Psoas muscle (tissue), 8 donors: Measurements from ENCODE around the gene MYEOV. TPM values are rescaled to one million over a fixed set of nuclear protein-coding genes. Genes with fewer than 3 reads are reported as not detected.

Experiments used
- ATAC-seq, 4 donors: fragments of 200-7000 bp; cut with Tn5 transposase; one replicate each; pipeline ENCODE4 v1.9.1; 2020; ENCODE audit warnings: moderate library complexity in 3 of 4, mild to moderate bottlenecking in 2 of 4
- DNase-seq, 2 donors: peaks; one replicate each; pipeline ENCODE4 v3.0.0-alpha.2; 2020
- H3K27ac ChIP-seq: fragments of 200-600 bp; one replicate; pipeline ENCODE4 v1.8.0; 2022
- H3K27me3 ChIP-seq, 3 donors: fragments of 200-600 bp in 1 of 3; one replicate each; pipeline versions ENCODE4 v1.6.1 to v1.8.0; 2013 to 2022; ENCODE audit warnings: low read length in 2 of 3, mild to moderate bottlenecking in 2 of 3, moderate library complexity in 1 of 3; ENCODE audit not compliant: insufficient read depth in 3 of 3
- H3K36me3 ChIP-seq, 2 donors: fragments of 200-600 bp in 1 of 2; one replicate each; pipeline versions ENCODE4 v1.6.1 to v1.8.0; 2013 to 2022; ENCODE audit warnings: low read depth in 1 of 2, mild to moderate bottlenecking in 1 of 2, moderate library complexity in 1 of 2; ENCODE audit not compliant: insufficient read depth in 1 of 2
- H3K4me1 ChIP-seq: fragments of 200-600 bp; one replicate; pipeline ENCODE4 v1.8.0; 2022
- H3K4me3 ChIP-seq: fragments of 200-600 bp; one replicate; pipeline ENCODE4 v1.8.0; 2022; ENCODE audit warnings: mild to moderate bottlenecking
- H3K9me3 ChIP-seq: fragments of 200-600 bp; one replicate; pipeline ENCODE4 v1.8.0; 2022
- WGBS, 3 donors: extraction: QIAGEN DNeasy Blood & Tissue Kit; methylation state at CpG; one replicate each; pipeline versions ENCODE4 v1.1.6 to v1.1.7; 2013; 5-methylcytosine and 5-hydroxymethylcytosine counted together
- intact Hi-C, 2 donors: fragments of 100-400 bp; cut with DNase I; formaldehyde crosslinking; loops; one replicate each; pipeline versions ENCODE4 v1.11.0 to v1.14.2; 2022
- polyA plus RNA-seq, 3 donors: library from polyadenylated mRNA; stranded (reverse); fragments of 200-250 nt; gene quantifications; one replicate each; pipeline ENCODE4 v1.2.3, GENCODE V29; 2013
- total RNA-seq, 4 donors: library from RNA; stranded (reverse); fragmentation: NEBNext Ultra II Directional in 2 of 4; extraction: Animal tissue kit (Norgen Biotek cat#: 25700) in 2 of 4; gene quantifications; one replicate each; pipeline versions ENCODE4 v1.2.1 to v1.2.4, GENCODE V29; 2021 to 2023
- TF ChIP-seq, protein P1 (sequence below): fragments of 200-600 bp; IDR thresholded peaks from one replicate; pipeline ENCODE4 v1.8.0; 2022; ENCODE audit warnings: antibody characterized with exemption
- donor health status: healthy with polysubstance abuse.
- donor health status: DM: no; HTN: no; CAD: no; lungs with moderate emphysema.
- donor health status: Bipolar disorder and iron deficiency.
- donor health status: healthy.
- donor health status: DM: yes; HTN: yes; CAD: no.
- donor health status: DM: no; HTN: no; CAD: no.
- donor health status: DM: no; HTN: no; CAD: no.
- donor health status: DM: yes; HTN: yes; CAD: no.

The MYEOV gene
- total and polyA plus RNA-seq, 7 donors, result 0.09 to 0.27 (median 0.14) TPM; not detected in 3

DNA sequence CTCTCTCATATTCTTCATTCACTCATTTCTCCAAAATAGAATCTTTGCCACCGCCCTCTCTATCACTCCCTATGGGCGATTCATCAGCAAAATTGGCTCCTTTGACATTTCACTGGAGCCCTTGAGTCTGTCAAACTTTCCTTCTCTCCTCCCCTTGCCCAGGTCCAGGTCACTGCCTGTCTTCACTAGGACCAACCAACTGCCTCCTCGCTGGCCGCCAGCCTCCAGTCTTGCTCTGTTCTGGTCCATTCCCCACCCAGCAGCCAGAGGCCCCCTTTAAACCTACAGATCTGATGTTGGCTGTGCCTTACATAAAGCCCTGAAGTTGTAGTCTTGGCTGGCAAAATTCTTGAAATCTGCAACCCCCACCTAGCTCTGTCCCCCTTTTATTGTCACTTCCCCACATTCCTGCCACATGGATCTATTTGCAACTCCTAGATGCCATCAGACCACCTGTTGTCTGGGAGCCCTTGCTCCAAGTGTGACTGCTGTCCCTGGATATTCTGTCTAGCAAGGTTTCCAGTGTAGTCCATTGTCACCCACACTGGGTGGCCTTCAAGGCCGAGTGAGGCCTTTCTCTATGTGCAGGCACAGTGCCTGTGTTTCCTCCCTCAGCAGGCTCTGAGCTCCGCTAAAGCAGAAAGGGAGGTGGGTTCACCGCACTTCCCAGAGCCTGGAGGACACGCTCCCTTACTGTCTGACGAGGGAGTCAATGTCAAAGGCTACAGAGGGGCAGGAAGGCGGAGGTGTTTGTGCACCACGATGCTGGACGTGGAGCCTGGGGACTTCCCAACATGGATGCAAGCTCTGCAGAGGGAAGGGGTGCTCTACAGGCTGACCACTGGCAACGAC lies 25.5 kb downstream of the MYEOV start:
- DNase-seq (no peak), ATAC-seq (no peak)
- intact Hi-C loops, result no loop called here
- Histone ChIP-seq H3K4me3 (no peak overlapping the region), H3K4me1 (no peaks in the 10 kb centered on the region), H3K27me3 (no peaks in the 10 kb centered on the region), H3K9me3 (peaks cover 4% of the 10 kb centered on the region), H3K36me3 (no peaks in the 10 kb centered on the region), H3K27ac (no peak overlapping the region)
- TF ChIP-seq, protein P1, sequence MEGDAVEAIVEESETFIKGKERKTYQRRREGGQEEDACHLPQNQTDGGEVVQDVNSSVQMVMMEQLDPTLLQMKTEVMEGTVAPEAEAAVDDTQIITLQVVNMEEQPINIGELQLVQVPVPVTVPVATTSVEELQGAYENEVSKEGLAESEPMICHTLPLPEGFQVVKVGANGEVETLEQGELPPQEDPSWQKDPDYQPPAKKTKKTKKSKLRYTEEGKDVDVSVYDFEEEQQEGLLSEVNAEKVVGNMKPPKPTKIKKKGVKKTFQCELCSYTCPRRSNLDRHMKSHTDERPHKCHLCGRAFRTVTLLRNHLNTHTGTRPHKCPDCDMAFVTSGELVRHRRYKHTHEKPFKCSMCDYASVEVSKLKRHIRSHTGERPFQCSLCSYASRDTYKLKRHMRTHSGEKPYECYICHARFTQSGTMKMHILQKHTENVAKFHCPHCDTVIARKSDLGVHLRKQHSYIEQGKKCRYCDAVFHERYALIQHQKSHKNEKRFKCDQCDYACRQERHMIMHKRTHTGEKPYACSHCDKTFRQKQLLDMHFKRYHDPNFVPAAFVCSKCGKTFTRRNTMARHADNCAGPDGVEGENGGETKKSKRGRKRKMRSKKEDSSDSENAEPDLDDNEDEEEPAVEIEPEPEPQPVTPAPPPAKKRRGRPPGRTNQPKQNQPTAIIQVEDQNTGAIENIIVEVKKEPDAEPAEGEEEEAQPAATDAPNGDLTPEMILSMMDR, result no peak
- WGBS, 3 donors, result 80 to 82% (median 82%) methylated on average over 13 of the region's 13 CpGs

DNA sequence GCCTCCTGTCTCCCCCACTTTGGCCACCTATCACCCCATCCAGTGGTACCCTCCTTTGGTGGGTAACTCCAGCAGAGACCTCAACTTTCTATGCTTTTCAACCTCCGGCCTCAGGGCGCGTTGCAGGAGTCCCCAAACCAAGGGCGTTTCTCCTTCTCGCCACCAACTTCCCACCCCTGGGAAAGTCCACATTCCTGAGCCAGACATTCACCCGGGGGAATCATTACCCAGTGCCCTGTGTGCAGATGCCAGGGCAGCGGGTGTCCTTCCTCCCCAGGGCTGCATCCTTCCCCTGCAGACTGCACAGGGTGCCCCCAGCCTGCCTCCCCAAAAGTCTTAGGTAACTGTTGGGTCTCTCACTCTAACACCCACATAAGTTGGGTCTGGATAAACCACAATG lies 26.4 kb downstream of the MYEOV start:
- TF ChIP-seq, protein P1, result no peak
- H3K27ac ChIP-seq, result no peak overlapping the region
- no peak for ATAC-seq
- no peaks in the 10 kb centered on the region for H3K4me1 ChIP-seq
- H3K9me3 ChIP-seq, result peaks cover 4% of the 10 kb centered on the region
- no peaks in the 10 kb centered on the region for H3K36me3 ChIP-seq
- intact Hi-C loops, result no loop called here
- no peak for DNase-seq
- H3K4me3 ChIP-seq, result no peak overlapping the region
- 85 to 87% (median 87%) methylated on average over 7 of the region's 7 CpGs for WGBS, 3 donors
- no peaks in the 10 kb centered on the region for H3K27me3 ChIP-seq

DNA sequence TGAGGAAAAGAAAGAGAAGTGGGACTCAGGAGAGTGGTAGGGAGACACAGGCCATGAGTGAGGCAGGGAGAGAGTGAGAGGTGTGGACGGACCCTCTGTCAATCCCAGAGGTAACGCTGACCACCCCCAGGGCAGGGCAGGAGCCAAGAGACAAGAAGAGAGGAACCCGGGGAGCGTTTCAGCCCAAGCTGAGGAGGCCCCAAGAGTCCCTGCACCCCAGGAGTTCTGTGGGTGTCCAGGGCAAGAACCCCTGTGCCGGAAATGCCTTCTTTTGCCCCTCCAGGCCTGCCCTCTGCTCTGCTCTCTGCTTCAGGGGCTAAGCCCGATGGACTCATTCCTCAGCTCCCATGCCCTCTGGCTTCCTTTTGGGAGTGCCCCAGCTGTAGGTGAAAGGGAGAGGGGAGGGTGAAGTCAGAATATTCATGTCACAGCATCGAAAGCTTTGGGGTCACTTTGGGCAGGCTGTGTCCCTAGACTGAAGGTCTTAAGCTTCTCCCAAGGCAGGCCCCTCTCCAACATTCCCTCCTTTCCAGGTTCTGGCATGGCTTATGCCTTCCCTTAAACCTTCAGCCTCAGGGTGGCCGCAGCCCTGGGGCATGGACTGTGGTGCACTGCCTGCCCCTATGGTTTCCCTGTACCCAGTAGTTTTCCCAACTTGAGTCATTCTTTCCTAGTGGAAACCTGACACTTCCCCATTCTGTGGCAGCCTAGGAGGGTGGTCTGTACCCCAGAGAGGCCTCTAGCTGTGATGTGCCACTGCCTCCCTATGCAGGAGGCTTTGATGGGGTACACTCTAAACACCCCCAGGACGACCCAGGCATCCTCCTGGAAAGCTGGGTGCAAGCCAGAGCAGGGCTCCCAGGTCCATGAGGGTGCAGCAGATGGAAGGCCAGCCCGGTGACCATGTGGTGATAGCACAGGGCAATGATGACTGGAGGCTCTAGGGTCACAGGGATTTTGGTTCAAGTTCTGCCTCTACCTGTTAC lies 27.1 kb downstream of the MYEOV start:
- intact Hi-C loops, result no loop called here
- WGBS, 3 donors, result 90 to 94% (median 90%) methylated on average over 9 to 10 of the region's 10 CpGs
- Histone ChIP-seq H3K9me3 (peaks cover 4% of the 10 kb centered on the region), H3K4me3 (no peak overlapping the region), H3K27me3 (peaks cover 0 to 4% (median 0%) of the 10 kb centered on the region in 3 donors), H3K36me3 (no peaks in the 10 kb centered on the region), H3K27ac (no peak overlapping the region), H3K4me1 (no peaks in the 10 kb centered on the region)
- TF ChIP-seq, protein P1, result no peak
- ATAC-seq (no peak), DNase-seq (no peak)

DNA sequence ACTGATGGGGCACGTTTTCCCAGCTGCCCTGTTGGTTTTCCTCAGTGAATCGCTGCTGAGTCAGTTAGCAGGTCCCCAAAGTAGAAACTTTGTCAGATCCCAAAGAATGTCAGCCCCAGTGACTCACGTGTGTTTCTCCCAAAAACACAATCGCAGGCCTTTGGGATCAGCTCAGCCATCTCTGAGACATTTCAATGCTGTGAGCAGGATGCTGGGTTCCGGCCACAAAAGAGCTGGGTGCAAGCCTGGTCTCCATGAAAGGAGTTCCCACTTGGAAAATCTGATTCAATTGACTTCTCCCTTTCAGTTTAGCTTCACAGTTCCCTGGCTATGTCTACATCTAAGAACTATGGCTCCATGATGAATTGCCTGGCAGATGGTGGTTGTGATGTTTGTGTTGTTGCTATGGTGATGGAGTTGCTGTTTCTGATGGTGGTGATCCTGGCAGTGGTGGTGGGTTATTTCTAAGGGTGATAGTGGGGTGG lies 28.0 kb downstream of the MYEOV start:
- Histone ChIP-seq H3K4me3 (no peak overlapping the region), H3K27ac (no peak overlapping the region), H3K4me1 (no peaks in the 10 kb centered on the region), H3K27me3 (peaks cover 0 to 4% (median 0%) of the 10 kb centered on the region in 3 donors), H3K9me3 (peaks cover 4% of the 10 kb centered on the region), H3K36me3 (no peaks in the 10 kb centered on the region)
- TF ChIP-seq, protein P1, result no peak
- WGBS, 3 donors, result 60 to 81% (median 68%) methylated on average over 5 of the region's 5 CpGs
- ATAC-seq, result no peak
- no peak for DNase-seq
- intact Hi-C loops, result no loop called here
